Activated CD8-positive, alpha-beta T cell treated with anti-CD3 and anti-CD28 coated beads for 36 hours (primary cell): ENCODE results near the gene OR52B4. TPM values are rescaled to one million over a fixed set of nuclear protein-coding genes. Genes with fewer than 3 reads are reported as not detected.
A peak's percentile ranks its signal among the peaks of the same experiment; 100 is the strongest.
"Not testable (repeated sequence)": the region's sequence is repeated elsewhere in the genome, so short reads cannot be mapped to it uniquely, and the experiment has no call there.

Experiments used
- ATAC-seq: fragments of 200-7000 bp; cut with Tn5 transposase; one replicate; pipeline ENCODE4 v1.10.0; 2021; ENCODE audit warnings: mild to moderate bottlenecking, moderate library complexity
- CTCF ChIA-PET: fragments of 350-600 bp; sonication (Branson Sonifier 250); formaldehyde crosslinking; loops from one replicate; lab custom pipeline; 2021; ENCODE audit warnings: antibody characterized with exemption; lab: Charles Lee
- POLR2A ChIA-PET: fragments of 350-600 bp; sonication (Branson Sonifier 250); formaldehyde crosslinking; loops from one replicate; lab custom pipeline; 2021; ENCODE audit warnings: antibody characterized with exemption; lab: Charles Lee
- DNase-seq: peaks from one replicate; pipeline ENCODE4 v3.0.0-alpha.2; 2020
- H3K27ac Mint-ChIP-seq: one replicate; pipeline ENCODE4 v1.8.0; 2021; ENCODE audit warnings: mild to moderate bottlenecking, mixed read lengths
- H3K27me3 Mint-ChIP-seq: one replicate; pipeline ENCODE4 v1.8.0; 2021; ENCODE audit warnings: mixed read lengths
- H3K36me3 Mint-ChIP-seq: one replicate; pipeline ENCODE4 v1.8.0; 2021; ENCODE audit warnings: low read depth, mixed read lengths
- H3K4me1 Mint-ChIP-seq: one replicate; pipeline ENCODE4 v1.8.0; 2021; ENCODE audit warnings: low read depth, mixed read lengths
- H3K4me3 Mint-ChIP-seq: one replicate; pipeline ENCODE4 v1.8.0; 2021; ENCODE audit warnings: mild to moderate bottlenecking, moderate library complexity, mixed read lengths
- H3K9me3 Mint-ChIP-seq: one replicate; pipeline ENCODE4 v1.8.0; 2021; ENCODE audit warnings: mixed read lengths
- CTCF ChIP-seq: fragments of 200-600 bp; IDR thresholded peaks from one replicate; pipeline ENCODE4 v1.8.0; 2022; ENCODE audit warnings: antibody characterized with exemption, mild to moderate bottlenecking
- intact Hi-C: fragments of 100-400 bp; cut with micrococcal nuclease; formaldehyde crosslinking; loops from one replicate; pipeline ENCODE4 v1.10.0; 2022
- total RNA-seq, 2 experiments: library from RNA; stranded (reverse); gene quantifications; one replicate each; pipeline ENCODE4 v1.2.3, GENCODE V29; 2021

Gene OR52B4
- total RNA-seq, 2 experiments from 2014 or later = not detected

DNA sequence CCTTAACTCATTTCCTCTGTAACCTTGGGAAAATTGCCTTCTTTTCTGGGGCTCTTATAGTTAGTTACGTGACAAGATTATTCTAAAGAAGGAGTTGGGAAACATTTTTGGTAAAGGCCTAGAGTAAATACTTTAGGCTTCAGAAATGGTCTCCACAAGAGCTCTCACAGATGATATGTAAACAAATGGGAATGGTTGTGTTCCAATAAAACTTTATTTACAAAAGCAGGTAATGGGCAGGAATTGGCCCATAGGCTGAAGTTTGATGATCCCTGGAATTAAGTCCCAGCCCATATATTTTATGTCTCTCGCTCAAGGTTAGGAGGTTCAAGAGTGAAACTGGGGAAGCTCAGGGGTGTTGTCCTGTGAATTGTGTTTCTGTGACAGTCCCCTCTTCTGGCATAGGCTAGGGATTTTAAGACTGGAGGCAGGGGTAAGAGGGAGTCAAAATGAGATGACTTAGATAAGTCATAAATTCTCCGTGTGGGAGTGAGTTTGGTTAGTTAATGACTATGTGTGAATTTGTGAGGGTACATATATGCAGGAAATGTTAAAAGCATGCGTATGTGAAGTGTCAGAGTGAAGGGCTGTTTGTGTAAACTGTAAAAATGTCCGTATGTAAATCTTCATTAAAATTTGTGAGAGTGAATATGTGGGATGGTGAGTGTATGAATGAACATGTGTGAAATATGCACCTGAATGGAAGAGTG lies 7.4 kb upstream of the OR52B4 start:
- peak; percentile 55 for ATAC-seq
- no peak for DNase-seq
- POLR2A ChIA-PET = no interaction called here
- no peak overlapping the region for H3K27ac Mint-ChIP-seq
- H3K4me1 Mint-ChIP-seq = no peaks in the 10 kb centered on the region
- CTCF ChIA-PET = no interaction called here
- H3K9me3 Mint-ChIP-seq = no peaks in the 10 kb centered on the region
- no peaks in the 10 kb centered on the region for H3K36me3 Mint-ChIP-seq
- intact Hi-C loops = no loop called here
- H3K4me3 Mint-ChIP-seq = no peak overlapping the region
- H3K27me3 Mint-ChIP-seq = peaks cover 3% of the 10 kb centered on the region
- no peak for TF ChIP-seq CTCF

GRCh38 chr11:4370166-4370565 lies 2.0 kb upstream of the OR52B4 start:
- POLR2A ChIA-PET = no interaction called here
- CTCF ChIA-PET = no interaction called here
- DNase-seq (no peak), ATAC-seq (no peak)
- Mint-ChIP-seq H3K36me3 (no peaks in the 10 kb centered on the region), H3K4me3 (no peak overlapping the region), H3K9me3 (no peaks in the 10 kb centered on the region), H3K27me3 (peaks cover 3% of the 10 kb centered on the region), H3K4me1 (no peaks in the 10 kb centered on the region), H3K27ac (no peak overlapping the region)
- intact Hi-C loops = no loop called here
- no peak for TF ChIP-seq CTCF

- intact Hi-C loops, ATAC-seq, H3K27me3 Mint-ChIP-seq, CTCF ChIA-PET, H3K9me3 Mint-ChIP-seq, H3K27ac Mint-ChIP-seq, H3K4me3 Mint-ChIP-seq, POLR2A ChIA-PET, DNase-seq, H3K4me1 Mint-ChIP-seq, H3K36me3 Mint-ChIP-seq: not testable (repeated sequence)
Observed at GRCh38 chr11:4348142-4348541, 20.0 kb downstream of the OR52B4 start.

- ATAC-seq, intact Hi-C loops, H3K9me3 Mint-ChIP-seq, POLR2A ChIA-PET, CTCF ChIA-PET, H3K36me3 Mint-ChIP-seq, H3K27me3 Mint-ChIP-seq, H3K4me1 Mint-ChIP-seq, DNase-seq, H3K27ac Mint-ChIP-seq, H3K4me3 Mint-ChIP-seq: not testable (repeated sequence)
Observed at GRCh38 chr11:4345366-4345765, 22.8 kb downstream of the OR52B4 start.

DNA sequence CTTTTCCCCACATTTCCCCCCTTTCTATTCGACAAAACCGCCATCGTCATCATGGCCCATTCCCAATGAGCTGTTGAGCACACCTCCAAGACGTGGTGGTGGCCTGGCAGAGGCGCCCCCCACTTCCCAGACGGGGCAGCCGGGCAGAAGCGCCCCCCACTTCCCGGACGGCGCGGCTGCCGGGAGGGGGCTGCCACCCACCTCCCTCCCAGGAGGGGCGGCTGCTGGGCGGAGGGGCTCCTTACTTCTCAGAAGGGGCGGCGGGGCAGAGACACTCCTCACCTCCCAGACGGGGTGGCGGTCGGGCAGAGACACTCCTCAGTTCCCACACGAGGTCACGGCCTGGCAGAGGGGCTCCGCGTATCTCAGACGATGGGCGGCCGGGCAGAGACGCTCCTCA lies 33.8 kb downstream of the OR52B4 start:
- CTCF ChIA-PET, H3K4me3 Mint-ChIP-seq, intact Hi-C loops: not testable (repeated sequence)

More for the DNA sequence above, 33.8 kb downstream of the OR52B4 start:
- DNase-seq, H3K27ac Mint-ChIP-seq, ATAC-seq, POLR2A ChIA-PET, H3K36me3 Mint-ChIP-seq, H3K27me3 Mint-ChIP-seq, H3K9me3 Mint-ChIP-seq, H3K4me1 Mint-ChIP-seq: not testable (repeated sequence)

Other genes with a start within 250 kb of the OR52B4 start
- gene TRIM21, start 25.3 kb upstream of the OR52B4 start, total RNA-seq = 10 to 100 TPM; 24.8 to 25.5 TPM
- not detected for gene OR52K2, start 80.9 kb upstream of the OR52B4 start, total RNA-seq
- not detected for gene OR52K1, start 114.3 kb upstream of the OR52B4 start, total RNA-seq
- not detected for gene OR52M1, start 176.8 kb upstream of the OR52B4 start, total RNA-seq
- gene OR52I2, start 213.4 kb upstream of the OR52B4 start, total RNA-seq = not detected
- gene OR52I1, start 225.7 kb upstream of the OR52B4 start, total RNA-seq = not detected
- gene TRIM68, start 239.8 kb upstream of the OR52B4 start, total RNA-seq = 10 to 100 TPM; 10.2 to 11.4 TPM